HG03280 (cell line): ENCODE data around the gene MTMR2.

ENCODE experiments used
- ATAC-seq: cut with Tn5 transposase; IDR thresholded peaks from one replicate; pipeline ENCODE4 v1.9.1; 2021; ENCODE audit warnings: mild to moderate bottlenecking, moderate library complexity; ENCODE audit not compliant: unreplicated experiment

Gene MTMR2

DNA sequence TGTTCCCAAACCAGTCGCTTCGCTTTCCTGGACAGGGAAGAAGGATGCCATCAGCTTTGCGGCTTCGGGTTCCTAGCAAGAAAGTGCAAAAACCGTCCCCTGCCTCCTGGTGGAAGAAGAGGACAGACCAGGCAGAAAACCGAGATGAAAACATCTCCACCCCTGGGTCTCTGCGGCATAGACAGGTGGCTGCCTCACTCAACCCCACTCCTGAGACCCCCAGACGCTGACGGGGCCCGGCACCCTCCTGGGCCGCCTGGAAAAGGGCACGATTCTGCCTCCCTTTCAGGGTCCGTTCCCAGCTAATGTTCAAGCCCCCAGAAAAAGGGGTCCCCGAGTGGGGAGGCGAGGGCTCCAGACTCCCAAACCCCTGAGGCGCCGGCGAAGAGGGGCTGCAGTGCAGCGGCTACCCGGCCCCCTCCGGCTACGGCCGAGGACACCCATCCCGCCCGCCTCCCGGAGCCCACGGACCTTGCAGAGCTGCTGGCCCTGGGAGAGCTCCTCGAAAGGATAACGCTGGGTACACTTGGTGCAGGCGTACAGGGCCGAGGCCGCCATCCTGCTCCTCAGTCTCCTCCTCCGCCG is 134.9 kb downstream of the MTMR2 start:
- ATAC-seq, result no peak
